ENCODE results near the gene MAP2K3.

Gene MAP2K3

DNA sequence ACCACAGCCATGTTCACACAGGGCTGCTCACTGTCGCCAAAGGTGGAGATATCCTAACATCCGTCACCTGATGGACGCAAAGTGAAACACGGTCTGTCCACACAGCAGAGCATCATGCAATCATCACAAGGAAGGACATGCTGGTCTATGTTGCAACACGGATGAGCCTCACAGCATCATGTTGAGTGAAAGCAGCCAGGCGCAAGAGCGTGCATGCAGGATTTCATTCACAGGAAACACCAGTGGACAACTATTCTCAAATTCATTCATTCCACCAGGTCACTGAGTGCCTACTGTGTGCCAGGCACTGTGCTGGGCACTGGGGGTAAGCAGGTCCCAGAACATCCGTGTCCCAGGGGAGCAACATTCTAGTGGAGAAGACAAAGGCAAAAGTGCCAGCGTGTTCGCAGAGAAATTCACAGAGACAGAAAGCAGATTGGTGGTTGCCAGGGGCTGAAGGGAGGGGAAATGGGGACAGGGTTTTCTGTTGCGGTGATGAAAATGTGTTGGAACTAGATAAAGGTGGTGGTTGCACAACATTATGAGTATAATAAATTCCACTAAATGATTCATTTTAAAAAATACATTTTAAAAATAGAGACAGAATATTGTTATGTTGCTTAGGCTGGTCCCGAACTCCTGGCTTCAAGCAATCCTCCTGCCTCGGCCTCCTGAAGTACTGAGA is 69.0 kb downstream of the MAP2K3 start:
- no peak for FAIRE-seq
- TF ChIP-seq POLR2AphosphoS5 (IDR thresholded peaks at IDR 0.05; ENCODE audit: low read depth, low read length) (no peak), POLR2A (IDR thresholded peaks at IDR 0.05; ENCODE audit: low read depth, low read length) (no peak), TAF1 (IDR thresholded peaks at IDR 0.05; ENCODE audit: low read depth, low read length) (no peak), SPI1 (IDR thresholded peaks at IDR 0.05; ENCODE audit: low read depth, low read length) (no peak), POU2F2 (IDR thresholded peaks at IDR 0.05; ENCODE audit: low read depth, low read length) (no peak), PAX5 (IDR thresholded peaks at IDR 0.05; ENCODE audit: insufficient read depth, low read length, severe bottlenecking) (no peak)
- DNase-seq (ENCODE audit: insufficient read length, low spot score): no peak

DNA sequence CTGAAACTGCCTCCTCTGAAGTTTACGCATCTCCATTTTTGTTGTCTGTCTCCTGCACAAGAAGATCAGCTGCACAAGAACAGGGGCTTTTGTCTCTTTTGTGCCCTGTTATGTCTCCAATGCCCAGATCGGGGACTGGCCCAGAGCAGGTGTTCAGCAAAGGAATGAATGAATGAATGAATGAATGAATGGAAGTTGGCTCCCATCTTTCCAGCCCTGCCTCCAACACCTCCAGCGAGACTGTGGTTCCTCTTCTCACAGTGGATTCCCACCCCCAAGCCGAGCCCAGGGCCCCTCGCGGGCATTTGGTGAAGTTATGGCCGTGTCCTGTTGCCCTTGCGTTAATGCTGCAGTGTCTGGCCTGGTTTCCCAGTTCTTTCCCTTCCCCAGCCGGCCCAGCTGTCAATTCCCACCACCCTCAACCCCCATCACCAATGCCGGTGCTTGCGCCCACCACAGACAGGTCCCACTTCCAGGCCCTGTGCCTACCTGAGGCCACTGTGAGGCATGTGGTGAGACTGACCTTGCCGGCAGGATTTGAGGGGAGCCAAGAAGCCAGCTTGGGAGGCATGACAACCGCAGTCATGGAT is 70.4 kb downstream of the MAP2K3 start:
- FAIRE-seq (no peak), DNase-seq (ENCODE audit: insufficient read length, low spot score) (no peak)
- TF ChIP-seq SPI1 (IDR thresholded peaks at IDR 0.05; ENCODE audit: low read depth, low read length) (no peak), POU2F2 (IDR thresholded peaks at IDR 0.05; ENCODE audit: low read depth, low read length) (no peak), POLR2AphosphoS5 (IDR thresholded peaks at IDR 0.05; ENCODE audit: low read depth, low read length) (no peak), PAX5 (IDR thresholded peaks at IDR 0.05; ENCODE audit: insufficient read depth, low read length, severe bottlenecking) (no peak), POLR2A (IDR thresholded peaks at IDR 0.05; ENCODE audit: low read depth, low read length) (no peak), TAF1 (IDR thresholded peaks at IDR 0.05; ENCODE audit: low read depth, low read length) (no peak)

DNA sequence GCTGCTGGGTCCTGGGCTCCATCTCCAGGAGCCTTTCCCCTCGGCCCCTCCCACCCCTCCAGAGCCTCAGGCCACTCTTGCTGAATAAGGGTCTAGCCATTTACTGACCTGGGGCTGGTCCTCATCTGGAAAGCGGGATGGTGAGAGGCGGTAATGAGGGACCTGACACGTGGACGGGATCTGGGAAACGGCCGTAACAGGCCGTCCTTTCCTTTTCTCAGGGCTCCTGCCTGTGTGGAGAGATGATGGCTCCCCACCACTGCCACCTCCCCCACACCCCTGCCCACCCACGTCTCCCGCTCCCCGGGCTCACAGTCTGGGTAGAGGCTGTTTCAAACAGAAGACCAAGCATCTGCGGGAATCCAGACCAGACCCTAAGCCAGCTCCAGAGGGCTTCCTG is 71.1 kb downstream of the MAP2K3 start:
- DNase-seq (ENCODE audit: insufficient read length, low spot score) (no peak), FAIRE-seq (no peak)
- TF ChIP-seq PAX5 (IDR thresholded peaks at IDR 0.05; ENCODE audit: insufficient read depth, low read length, severe bottlenecking) (no peak), POLR2AphosphoS5 (IDR thresholded peaks at IDR 0.05; ENCODE audit: low read depth, low read length) (no peak), SPI1 (IDR thresholded peaks at IDR 0.05; ENCODE audit: low read depth, low read length) (no peak), POLR2A (IDR thresholded peaks at IDR 0.05; ENCODE audit: low read depth, low read length) (no peak), TAF1 (IDR thresholded peaks at IDR 0.05; ENCODE audit: low read depth, low read length) (no peak), POU2F2 (IDR thresholded peaks at IDR 0.05; ENCODE audit: low read depth, low read length) (no peak)

DNA sequence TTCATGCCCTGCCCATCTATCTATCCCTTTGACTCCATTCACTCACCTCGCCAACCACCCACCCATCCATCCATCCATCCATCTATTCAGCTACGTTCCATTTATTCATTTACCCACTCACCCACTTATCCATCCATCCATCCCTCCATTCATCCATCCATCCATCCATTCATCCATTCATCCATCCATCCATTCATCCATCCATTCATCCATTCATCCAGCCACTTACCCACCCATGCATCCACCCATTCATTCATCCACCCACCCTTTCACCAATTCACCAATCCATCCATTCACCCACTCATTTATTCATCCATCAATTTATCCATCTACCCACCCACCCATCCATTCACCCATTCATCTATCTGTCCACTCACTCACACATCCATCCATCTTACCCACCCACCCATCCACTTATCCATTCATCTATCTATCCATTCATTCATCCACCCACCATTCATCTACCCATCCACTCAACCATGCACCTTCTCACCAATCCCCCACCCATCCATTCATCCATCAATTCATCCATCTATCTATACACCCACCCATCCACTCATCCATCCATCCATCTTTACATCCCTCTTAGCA is 72.1 kb downstream of the MAP2K3 start:
- no peak for DNase-seq (ENCODE audit: insufficient read length, low spot score)
- no peak for FAIRE-seq
- TF ChIP-seq PAX5 (IDR thresholded peaks at IDR 0.05; ENCODE audit: insufficient read depth, low read length, severe bottlenecking) (no peak), POLR2AphosphoS5 (IDR thresholded peaks at IDR 0.05; ENCODE audit: low read depth, low read length) (no peak)

DNA sequence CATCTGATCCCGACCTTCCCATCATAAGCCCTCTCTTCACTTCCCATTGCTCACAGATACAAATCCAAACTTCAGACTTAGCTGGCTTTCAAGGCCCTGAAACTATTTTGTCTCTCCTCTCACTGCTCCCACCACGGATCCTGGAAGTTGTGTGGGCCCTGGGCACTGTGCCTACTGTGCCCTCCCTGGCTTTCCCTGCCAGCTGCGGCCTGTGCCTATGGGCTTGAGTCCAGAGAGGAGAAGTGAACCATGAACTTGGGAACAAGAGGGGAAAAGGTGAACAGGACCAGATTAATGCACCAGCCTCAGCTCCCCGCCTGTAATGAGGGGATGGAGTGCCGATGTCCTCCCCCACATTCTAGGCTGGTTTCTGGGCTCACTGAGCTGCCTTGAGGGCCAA is 72.8 kb downstream of the MAP2K3 start:
- FAIRE-seq: no peak
- no peak for TF ChIP-seq POLR2AphosphoS5 (IDR thresholded peaks at IDR 0.05; ENCODE audit: low read depth, low read length)
- no peak for TF ChIP-seq TAF1 (IDR thresholded peaks at IDR 0.05; ENCODE audit: low read depth, low read length)
- TF ChIP-seq SPI1 (IDR thresholded peaks at IDR 0.05; ENCODE audit: low read depth, low read length): no peak

DNA sequence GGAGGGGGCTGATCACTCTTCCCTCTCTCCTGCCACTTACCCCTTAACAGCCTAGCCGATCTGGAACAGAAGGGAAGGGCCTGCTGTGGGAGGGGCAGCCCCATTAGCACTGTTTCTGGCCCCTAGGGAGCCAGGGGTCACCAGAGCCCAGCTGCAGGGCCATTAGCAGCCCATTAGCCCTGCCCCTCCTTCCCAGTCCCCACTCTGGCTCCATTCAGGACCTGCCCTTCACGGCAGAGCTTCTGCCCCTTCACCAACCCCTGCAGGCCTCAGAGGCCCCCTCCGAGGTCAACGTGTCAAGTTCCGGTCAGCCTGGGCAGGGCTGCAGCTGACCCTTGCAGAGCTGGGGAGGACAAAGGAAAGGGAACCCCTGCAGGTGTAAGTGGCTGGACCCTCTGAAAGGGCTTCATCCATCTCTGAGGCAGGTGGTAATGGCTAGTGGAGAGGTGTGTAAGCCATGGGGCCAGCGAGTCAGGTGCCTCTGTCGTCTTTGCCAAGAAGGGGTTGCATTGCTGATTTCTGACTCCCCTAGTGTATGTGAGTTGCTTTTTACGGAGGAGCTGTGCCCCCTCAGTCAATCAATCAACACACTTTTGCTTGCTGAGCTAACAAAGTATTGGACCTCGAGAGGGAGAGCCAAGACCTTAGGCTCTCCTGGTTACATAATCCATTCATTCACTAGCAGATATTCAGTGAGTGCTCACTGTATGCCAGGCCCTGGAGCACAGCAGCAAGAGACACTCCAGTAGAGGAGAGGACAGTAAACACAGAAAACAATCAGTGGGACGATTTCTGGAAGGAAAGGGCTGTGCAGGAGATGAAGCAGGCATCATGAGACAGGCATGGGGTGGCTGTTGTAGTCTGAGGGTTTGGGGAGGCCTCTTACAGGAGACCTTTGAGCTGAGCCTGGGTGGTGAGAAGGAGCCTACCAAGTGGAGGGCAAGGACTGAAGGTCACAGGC is 73.5 kb downstream of the MAP2K3 start:
- DNase-seq (ENCODE audit: insufficient read length, low spot score): no peak
- FAIRE-seq: no peak
- TF ChIP-seq PAX5 (IDR thresholded peaks at IDR 0.05; ENCODE audit: insufficient read depth, low read length, severe bottlenecking) (no peak), SPI1 (IDR thresholded peaks at IDR 0.05; ENCODE audit: low read depth, low read length) (no peak), POU2F2 (IDR thresholded peaks at IDR 0.05; ENCODE audit: low read depth, low read length) (no peak), POLR2A (IDR thresholded peaks at IDR 0.05; ENCODE audit: low read depth, low read length) (no peak), TAF1 (IDR thresholded peaks at IDR 0.05; ENCODE audit: low read depth, low read length) (no peak), POLR2AphosphoS5 (IDR thresholded peaks at IDR 0.05; ENCODE audit: low read depth, low read length) (no peak)

More for the DNA sequence above, 72.8 kb downstream of the MAP2K3 start:
- no peak for DNase-seq (ENCODE audit: insufficient read length, low spot score)

DNA sequence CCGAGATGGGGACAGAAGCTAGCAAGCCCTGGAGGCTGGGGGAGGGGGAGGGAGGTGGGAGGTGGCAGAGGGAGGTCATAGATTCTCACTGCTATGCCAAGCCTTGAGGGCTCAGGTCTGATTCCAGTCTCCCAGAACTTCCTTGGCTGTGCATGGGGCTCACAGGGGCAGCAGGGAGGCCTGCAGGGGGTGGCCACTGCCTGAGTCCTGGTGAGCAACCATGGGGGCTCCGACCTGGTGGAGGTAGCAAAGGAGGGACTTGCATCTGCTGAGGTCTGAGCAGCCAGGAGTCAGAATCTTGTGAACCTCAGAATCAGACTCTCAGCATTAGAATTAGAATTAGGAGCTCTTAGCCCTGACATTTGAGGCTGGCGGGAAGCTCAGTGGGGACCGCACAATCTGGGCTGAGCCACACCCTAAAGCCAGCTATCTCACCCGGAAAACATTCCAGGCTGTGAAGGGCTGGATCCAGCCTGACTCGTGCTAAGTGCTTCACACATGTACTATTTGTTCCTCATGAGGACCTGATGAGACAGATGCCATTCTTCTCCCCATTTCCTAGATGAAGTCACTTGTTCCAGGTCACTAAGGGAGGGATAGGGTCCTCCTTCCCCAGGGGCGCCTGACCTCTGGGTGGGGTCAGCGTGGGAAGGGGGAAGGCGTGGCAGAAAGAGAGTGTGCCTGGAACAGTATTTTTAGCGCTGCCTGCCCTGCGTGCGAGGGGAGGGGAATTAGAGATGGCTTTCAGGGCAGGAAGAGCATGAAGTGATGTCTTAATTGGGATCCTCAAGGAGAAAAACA is 74.4 kb downstream of the MAP2K3 start:
- DNase-seq (ENCODE audit: insufficient read length, low spot score) (no peak), FAIRE-seq (no peak)
- no peak for TF ChIP-seq POLR2AphosphoS5 (IDR thresholded peaks at IDR 0.05; ENCODE audit: low read depth, low read length)

DNA sequence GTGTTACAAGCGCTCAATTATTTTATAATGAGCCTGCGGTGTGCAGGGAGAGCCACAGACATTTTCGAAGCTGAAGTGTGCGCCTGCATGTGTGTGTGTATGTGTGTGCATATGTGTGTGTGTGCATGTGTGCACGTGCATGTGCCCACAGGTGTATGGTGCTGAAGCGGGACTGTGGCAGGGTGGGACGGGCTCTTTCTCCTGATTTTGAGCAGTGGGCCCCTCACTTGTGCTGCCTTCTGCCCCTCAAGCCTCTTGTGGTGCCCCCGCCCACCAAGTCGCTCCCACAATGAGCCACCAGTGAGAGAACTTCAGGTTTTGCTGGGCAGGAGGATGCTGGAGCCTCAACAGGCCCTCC is 75.0 kb downstream of the MAP2K3 start:
- TF ChIP-seq POLR2A (IDR thresholded peaks at IDR 0.05; ENCODE audit: low read depth, low read length): no peak
- no peak for TF ChIP-seq TAF1 (IDR thresholded peaks at IDR 0.05; ENCODE audit: low read depth, low read length)
- TF ChIP-seq PAX5 (IDR thresholded peaks at IDR 0.05; ENCODE audit: insufficient read depth, low read length, severe bottlenecking): no peak
- no peak for TF ChIP-seq SPI1 (IDR thresholded peaks at IDR 0.05; ENCODE audit: low read depth, low read length)
- TF ChIP-seq POU2F2 (IDR thresholded peaks at IDR 0.05; ENCODE audit: low read depth, low read length): no peak
- TF ChIP-seq POLR2AphosphoS5 (IDR thresholded peaks at IDR 0.05; ENCODE audit: low read depth, low read length): no peak
- no peak for FAIRE-seq
- DNase-seq (ENCODE audit: insufficient read length, low spot score): no peak

DNA sequence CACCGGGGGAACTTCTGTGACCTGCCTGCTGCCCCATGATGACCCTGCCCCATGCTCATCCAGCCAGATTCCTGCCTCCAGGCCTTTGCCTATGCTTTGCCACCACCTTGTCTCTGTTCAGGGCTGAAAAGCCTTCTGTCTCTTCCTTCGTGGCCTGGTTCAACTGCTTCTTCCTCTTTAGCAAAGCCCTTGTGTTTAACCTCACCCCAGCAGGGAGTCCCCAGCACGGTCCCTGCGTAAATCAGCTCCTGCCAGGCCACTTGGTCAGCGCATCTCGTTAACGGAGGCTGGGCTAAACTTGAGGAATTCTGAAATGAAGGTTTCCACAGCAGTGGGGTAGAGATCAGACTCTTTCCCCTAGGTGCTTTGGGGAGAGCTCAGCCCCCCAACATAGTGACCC is 75.5 kb downstream of the MAP2K3 start:
- FAIRE-seq (no peak), DNase-seq (ENCODE audit: insufficient read length, low spot score) (no peak)
- TF ChIP-seq PAX5 (IDR thresholded peaks at IDR 0.05; ENCODE audit: insufficient read depth, low read length, severe bottlenecking): no peak
- no peak for TF ChIP-seq POLR2A (IDR thresholded peaks at IDR 0.05; ENCODE audit: low read depth, low read length)
- no peak for TF ChIP-seq SPI1 (IDR thresholded peaks at IDR 0.05; ENCODE audit: low read depth, low read length)
- TF ChIP-seq TAF1 (IDR thresholded peaks at IDR 0.05; ENCODE audit: low read depth, low read length): no peak
- no peak for TF ChIP-seq POLR2AphosphoS5 (IDR thresholded peaks at IDR 0.05; ENCODE audit: low read depth, low read length)
- no peak for TF ChIP-seq POU2F2 (IDR thresholded peaks at IDR 0.05; ENCODE audit: low read depth, low read length)

Measured in GM12891 (cell line).